HCT116 (cell line): Measurements from ENCODE around the gene EWSR1. TPM values are rescaled to one million over a fixed set of nuclear protein-coding genes. Genes with fewer than 3 reads are reported as not detected.

Experiments
- ATAC-seq: fragments of 200-7000 bp; cut with Tn5 transposase; 2 replicates; pipeline ENCODE4 v1.9.1; 2020; ENCODE audit warnings: mild to moderate bottlenecking, moderate library complexity
- BruUV-seq: library from RNA; stranded (reverse); fragments of 400-500 nt; replicated peaks from 2 replicates; lab custom pipeline; 2021; lab: Mats Ljungman, UMichigan
- CTCF ChIA-PET: fragments of 300-600 bp; sonication (Branson Sonifier 250); formaldehyde crosslinking; loops from one replicate; lab custom pipeline; 2021; ENCODE audit warnings: antibody characterized with exemption; lab: Charles Lee
- POLR2A ChIA-PET: fragments of 300-600, 350-600 bp; sonication (Branson Sonifier 250); formaldehyde crosslinking; loops from one replicate; lab custom pipeline; 2021; ENCODE audit warnings: antibody characterized with exemption; lab: Charles Lee
- RAD21 ChIA-PET, 2 experiments: fragments of 300-600 bp; sonication (Branson Sonifier 250); formaldehyde crosslinking; loops; one replicate each; lab custom pipeline; 2023; ENCODE audit warnings: low total read pairs in 2 of 2; ENCODE audit not compliant: uncharacterized antibody in 2 of 2, unreplicated experiment in 2 of 2, low non-redundant PET in 1 of 2; lab: Charles Lee
- DNase-seq: peaks from one replicate; pipeline ENCODE4 v3.0.0-alpha.2; 2010; ENCODE audit warnings: low read depth, low spot score
- H2AFZ ChIP-seq: fragments of 200-600 bp; shearing (Covaris generic), sonication (generic); 2 replicates; pipeline ENCODE4 v1.6.1; 2017; ENCODE audit warnings: low read depth, mixed run types, mixed read lengths, antibody characterized with exemption, low read length; ENCODE audit not compliant: poor library complexity, severe bottlenecking
- H3K27ac ChIP-seq: 2 replicates; pipeline ENCODE4 v1.5.1; 2012; ENCODE audit warnings: low read depth, low read length
- H3K27me3 ChIP-seq: fragments of 200-600 bp; sonication (generic); 2 replicates; pipeline ENCODE4 v1.6.1; 2016; ENCODE audit warnings: mixed run types, low read length, mixed read lengths; ENCODE audit not compliant: insufficient read depth
- H3K36me3 ChIP-seq, 2 experiments: fragments of 200-500 bp in 1 of 2; fragments of 200-600 bp in 1 of 2; sonication (Bioruptor generic) in 1 of 2; sonication (generic) in 1 of 2; 2 replicates each; pipeline versions ENCODE4 v1.5.1 to v1.6.1; 2014 to 2016; ENCODE audit warnings: low read length in 2 of 2, inconsistent platforms in 1 of 2, mixed read lengths in 1 of 2, mixed run types in 1 of 2; ENCODE audit not compliant: insufficient read depth in 2 of 2, control insufficient read depth in 1 of 2
- H3K4me1 ChIP-seq, 2 experiments: fragments of 200-600 bp in 1 of 2; sonication (generic) in 1 of 2; 2 replicates each; pipeline versions ENCODE4 v1.5.1 to v1.6.1; 2012 to 2017; ENCODE audit warnings: low read length in 2 of 2, inconsistent platforms in 1 of 2, mild to moderate bottlenecking in 1 of 2, mixed read lengths in 1 of 2, mixed run types in 1 of 2, moderate library complexity in 1 of 2; ENCODE audit not compliant: insufficient read depth in 2 of 2, control insufficient read depth in 1 of 2
- H3K4me2 ChIP-seq: fragments of 200-600 bp; sonication (generic); 2 replicates; pipeline ENCODE4 v1.6.1; 2017; ENCODE audit warnings: mixed run types, low read length, mixed read lengths
- H3K4me3 ChIP-seq, 2 experiments: fragments of 200-600 bp in 1 of 2; sonication (generic) in 1 of 2; replicated peaks in 1 of 2; 2 replicates each; pipeline ENCODE4 v1.5.1; 2011 to 2016; ENCODE audit warnings: low read length in 2 of 2, control low read depth in 1 of 2, low read depth in 1 of 2, mild to moderate bottlenecking in 1 of 2, mixed read lengths in 1 of 2, mixed run types in 1 of 2
- H3K79me2 ChIP-seq: fragments of 200-600 bp; sonication (generic); 2 replicates; pipeline ENCODE4 v1.6.1; 2017; ENCODE audit warnings: mild to moderate bottlenecking, mixed run types, low read length, moderate library complexity, mixed read lengths; ENCODE audit not compliant: insufficient read depth
- H3K9ac ChIP-seq: fragments of 200-600 bp; sonication (generic); 2 replicates; pipeline ENCODE4 v1.6.1; 2016; ENCODE audit warnings: low read length, mixed read lengths
- H3K9me2 ChIP-seq: fragments of 200-600 bp; sonication (generic), shearing (Covaris generic); 2 replicates; pipeline ENCODE4 v1.6.1; 2017; ENCODE audit warnings: mixed run types, mild to moderate bottlenecking, moderate library complexity; ENCODE audit not compliant: insufficient read depth
- H3K9me3 ChIP-seq, 2 experiments: fragments of 200-500 bp in 1 of 2; fragments of 200-600 bp in 1 of 2; sonication (Bioruptor generic) in 1 of 2; sonication (generic) in 1 of 2; 2 replicates each; pipeline ENCODE4 v1.6.1; 2014 to 2017; ENCODE audit warnings: low read length in 2 of 2, mixed read lengths in 2 of 2, inconsistent platforms in 1 of 2, low read depth in 1 of 2, mild to moderate bottlenecking in 1 of 2, mixed run types in 1 of 2, moderate library complexity in 1 of 2; ENCODE audit not compliant: control insufficient read depth in 1 of 2, insufficient read depth in 1 of 2
- H4K20me1 ChIP-seq: fragments of 200-600 bp; sonication (generic), shearing (Covaris generic); 2 replicates; pipeline ENCODE4 v1.6.1; 2017; ENCODE audit warnings: mixed run types, mild to moderate bottlenecking, moderate library complexity; ENCODE audit not compliant: insufficient read depth
- CEBPB ChIP-seq: IDR thresholded peaks from 2 replicates; pipeline ENCODE4 v1.6.1; 2012; ENCODE audit warnings: low read depth
- EZH2phosphoT487 ChIP-seq: fragments of 200-600 bp; IDR thresholded peaks from 2 replicates; pipeline ENCODE4 v1.6.1; 2018; ENCODE audit warnings: antibody characterized with exemption, borderline replicate concordance
- RAD21 ChIP-seq: IDR thresholded peaks from 2 replicates; pipeline ENCODE4 v1.6.1; 2012; ENCODE audit warnings: low read depth, mild to moderate bottlenecking
- SIN3A ChIP-seq: IDR thresholded peaks from 2 replicates; pipeline ENCODE4 v1.6.1; 2012; ENCODE audit warnings: low read depth
- TCF7L2 ChIP-seq: IDR thresholded peaks from 2 replicates; pipeline ENCODE4 v1.7.0; 2011; ENCODE audit warnings: borderline replicate concordance, inconsistent platforms; ENCODE audit not compliant: insufficient read depth, insufficient read length; ENCODE audit errors: extremely low read depth
- intact Hi-C: fragments of 100-400 bp; cut with micrococcal nuclease; formaldehyde crosslinking; loops from 2 replicates; pipeline ENCODE4 v1.10.0; 2022
- total RNA-seq: library from RNA; stranded (reverse); gene quantifications from one replicate; pipeline ENCODE4 v1.2.1, GENCODE V29; 2021; ENCODE audit not compliant: unreplicated experiment
- TF ChIP-seq, protein P1 (sequence below): IDR thresholded peaks from 2 replicates; pipeline ENCODE4 v1.6.1; 2012
- TF ChIP-seq, protein P2 (sequence below): IDR thresholded peaks from 2 replicates; pipeline ENCODE4 v1.6.1; 2011; ENCODE audit warnings: mild to moderate bottlenecking, low read length, moderate library complexity; ENCODE audit not compliant: insufficient replicate concordance; ENCODE audit errors: extremely low read depth

EWSR1 gene
- total RNA-seq, 1 experiment from 2014 or later, result 335 TPM

DNA sequence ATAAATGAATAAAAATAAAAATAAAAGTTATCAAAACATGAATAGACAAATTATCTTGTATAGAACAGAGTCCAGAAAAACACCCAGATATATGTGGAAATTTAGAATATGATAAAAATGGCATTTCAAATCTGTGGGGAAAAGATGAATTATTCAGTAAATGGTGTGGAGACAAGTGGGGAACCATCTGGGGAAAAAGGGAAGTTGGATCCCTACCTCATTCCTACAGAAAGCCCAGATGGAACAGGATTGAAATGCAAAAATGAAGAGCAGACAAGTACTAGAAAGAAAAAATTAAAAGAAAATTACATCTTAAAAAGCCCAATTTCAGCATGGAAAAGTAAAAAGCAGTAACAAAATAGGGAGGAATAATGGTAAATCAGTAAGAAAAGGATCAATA is 55.6 kb downstream of the EWSR1 start:
- no peak overlapping the region for H3K9ac ChIP-seq
- H3K9me3 ChIP-seq, result no peaks in the 10 kb centered on the region
- H2AFZ ChIP-seq, result no peak overlapping the region
- H3K27me3 ChIP-seq, result no peaks in the 10 kb centered on the region
- H3K36me3 ChIP-seq, result 0 out of 4 replicates have a peak, but pooled peaks cover 0 to 5% of the 10 kb centered on the region in 2 experiments
- intact Hi-C loops, result no loop called here
- H3K27ac ChIP-seq, result no peak overlapping the region
- RAD21 ChIA-PET, result interaction anchor here in 1 of 2 experiments (0.7 kb wide), 1 partner anchor 78 kb away, joined by 4 read pairs; no protein-coding TSS in a partner anchor
- CTCF ChIA-PET, result no interaction called here
- no peak overlapping the region for H3K4me2 ChIP-seq
- DNase-seq, result no peak
- no peaks in the 10 kb centered on the region for H3K9me2 ChIP-seq
- no peak for ATAC-seq
- no peak overlapping the region for H3K4me3 ChIP-seq
- peaks cover 0 to 7% of the 10 kb centered on the region in 2 experiments; a peak in 2 of 4 replicates for H3K4me1 ChIP-seq
- BruUV-seq, result no TSS peak
- no peaks in the 10 kb centered on the region for H3K79me2 ChIP-seq
- POLR2A ChIA-PET, result no interaction called here
- H4K20me1 ChIP-seq, result no peaks in the 10 kb centered on the region
- TF ChIP-seq, protein P1, sequence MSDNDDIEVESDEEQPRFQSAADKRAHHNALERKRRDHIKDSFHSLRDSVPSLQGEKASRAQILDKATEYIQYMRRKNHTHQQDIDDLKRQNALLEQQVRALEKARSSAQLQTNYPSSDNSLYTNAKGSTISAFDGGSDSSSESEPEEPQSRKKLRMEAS, result no peak
- TF ChIP-seq CEBPB (no peak), TCF7L2 (no peak), RAD21 (no peak), EZH2phosphoT487 (no peak), SIN3A (no peak)
- TF ChIP-seq, protein P2, sequence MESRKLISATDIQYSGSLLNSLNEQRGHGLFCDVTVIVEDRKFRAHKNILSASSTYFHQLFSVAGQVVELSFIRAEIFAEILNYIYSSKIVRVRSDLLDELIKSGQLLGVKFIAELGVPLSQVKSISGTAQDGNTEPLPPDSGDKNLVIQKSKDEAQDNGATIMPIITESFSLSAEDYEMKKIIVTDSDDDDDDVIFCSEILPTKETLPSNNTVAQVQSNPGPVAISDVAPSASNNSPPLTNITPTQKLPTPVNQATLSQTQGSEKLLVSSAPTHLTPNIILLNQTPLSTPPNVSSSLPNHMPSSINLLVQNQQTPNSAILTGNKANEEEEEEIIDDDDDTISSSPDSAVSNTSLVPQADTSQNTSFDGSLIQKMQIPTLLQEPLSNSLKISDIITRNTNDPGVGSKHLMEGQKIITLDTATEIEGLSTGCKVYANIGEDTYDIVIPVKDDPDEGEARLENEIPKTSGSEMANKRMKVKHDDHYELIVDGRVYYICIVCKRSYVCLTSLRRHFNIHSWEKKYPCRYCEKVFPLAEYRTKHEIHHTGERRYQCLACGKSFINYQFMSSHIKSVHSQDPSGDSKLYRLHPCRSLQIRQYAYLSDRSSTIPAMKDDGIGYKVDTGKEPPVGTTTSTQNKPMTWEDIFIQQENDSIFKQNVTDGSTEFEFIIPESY, result no peak
